CD14-positive monocyte (primary cell): ENCODE measurements around the gene VPS33B. TPM values are rescaled to one million over a fixed set of nuclear protein-coding genes. Genes with fewer than 3 reads are reported as not detected.
A peak's percentile ranks its signal among the peaks of the same experiment; 100 is the strongest.

Experiments used
- DNase-seq, 3 donors: peaks; one replicate each; pipeline ENCODE4 v3.0.0-alpha.2; 2011 to 2022
- H2AFZ ChIP-seq: 2 replicates; pipeline ENCODE4 v1.6.0; 2012; ENCODE audit warnings: mild to moderate bottlenecking, low read depth, low read length, inconsistent platforms; ENCODE audit not compliant: insufficient read depth, poor library complexity, severe bottlenecking
- H3K27ac ChIP-seq, 2 donors: 1 replicate in 1 of 2; 2 replicates in 1 of 2; pipeline ENCODE4 v1.5.1; 2012 to 2013; ENCODE audit warnings: low read length in 2 of 2, control low read depth in 1 of 2, inconsistent platforms in 1 of 2, low read depth in 1 of 2, mild to moderate bottlenecking in 1 of 2
- H3K27me3 ChIP-seq, 2 donors: one replicate each; pipeline versions ENCODE4 v1.6.0 to v1.6.1; 2011 to 2013; ENCODE audit warnings: low read length in 2 of 2; ENCODE audit not compliant: control insufficient read depth in 2 of 2, insufficient read depth in 2 of 2
- H3K36me3 ChIP-seq, 2 donors: replicated peaks in 1 of 2; 1 replicate in 1 of 2; 2 replicates in 1 of 2; pipeline versions ENCODE4 v1.5.1 to v1.6.1; 2012 to 2013; ENCODE audit warnings: low read length in 2 of 2, control low read depth in 1 of 2, inconsistent platforms in 1 of 2, mild to moderate bottlenecking in 1 of 2; ENCODE audit not compliant: insufficient read depth in 2 of 2, control insufficient read depth in 1 of 2
- H3K4me1 ChIP-seq, 2 donors: 1 replicate in 1 of 2; 2 replicates in 1 of 2; pipeline versions ENCODE4 v1.5.1 to v1.6.1; 2012 to 2013; ENCODE audit warnings: low read length in 2 of 2, control low read depth in 1 of 2, inconsistent platforms in 1 of 2, mild to moderate bottlenecking in 1 of 2, moderate library complexity in 1 of 2; ENCODE audit not compliant: insufficient read depth in 2 of 2, control insufficient read depth in 1 of 2
- H3K4me2 ChIP-seq: replicated peaks from 2 replicates; pipeline ENCODE3; 2012; ENCODE audit warnings: low read length, moderate library complexity, mild to moderate bottlenecking; ENCODE audit not compliant: poor library complexity, severe bottlenecking; ENCODE audit errors: extremely low read depth
- H3K4me3 ChIP-seq, 3 experiments: fragments of 200-600 bp in 1 of 3; sonication (generic) in 1 of 3; replicated peaks in 1 of 3; 1 replicate in 2 of 3; 2 replicates in 1 of 3; pipeline ENCODE4 v1.5.1; 2011 to 2013; ENCODE audit warnings: low read length in 3 of 3, mild to moderate bottlenecking in 3 of 3, control low read depth in 2 of 3, low read depth in 2 of 3, inconsistent platforms in 1 of 3, moderate library complexity in 1 of 3
- H3K79me2 ChIP-seq: 2 replicates; pipeline ENCODE4 v1.6.0; 2012; ENCODE audit warnings: mild to moderate bottlenecking, control low read depth, inconsistent platforms, low read length, moderate library complexity; ENCODE audit not compliant: insufficient read depth
- H3K9ac ChIP-seq: 2 replicates; pipeline ENCODE4 v1.6.0; 2017; ENCODE audit warnings: low read length, mild to moderate bottlenecking; ENCODE audit not compliant: insufficient read depth, poor library complexity, severe bottlenecking
- H3K9me3 ChIP-seq, 2 donors: replicated peaks in 1 of 2; 1 replicate in 1 of 2; 2 replicates in 1 of 2; pipeline versions ENCODE4 v1.5.1 to v1.6.1; 2012 to 2013; ENCODE audit warnings: low read length in 2 of 2, control low read depth in 1 of 2; ENCODE audit not compliant: control insufficient read depth in 1 of 2, insufficient read depth in 1 of 2
- H4K20me1 ChIP-seq: 2 replicates; pipeline ENCODE4 v1.6.0; 2012; ENCODE audit warnings: mild to moderate bottlenecking, low read length, control low read depth, moderate library complexity; ENCODE audit not compliant: insufficient read depth
- H3K27ac Mint-ChIP-seq, 7 donors: one replicate each; pipeline ENCODE4 v1.8.0; 2020; ENCODE audit warnings: mild to moderate bottlenecking in 7 of 7, mixed read lengths in 7 of 7, moderate library complexity in 6 of 7, inconsistent platforms in 2 of 7
- H3K27me3 Mint-ChIP-seq, 3 donors: one replicate each; pipeline ENCODE4 v1.8.0; 2021 to 2022; ENCODE audit warnings: low read depth in 3 of 3, mild to moderate bottlenecking in 3 of 3, mixed read lengths in 3 of 3, moderate library complexity in 3 of 3, inconsistent platforms in 1 of 3
- H3K36me3 Mint-ChIP-seq, 2 donors: one replicate each; pipeline ENCODE4 v1.8.0; 2020; ENCODE audit warnings: mixed read lengths in 2 of 2, inconsistent platforms in 1 of 2, mild to moderate bottlenecking in 1 of 2
- H3K4me1 Mint-ChIP-seq: one replicate; pipeline ENCODE4 v1.8.0; 2020; ENCODE audit warnings: mild to moderate bottlenecking, mixed read lengths
- H3K4me3 Mint-ChIP-seq, 2 donors: one replicate each; pipeline ENCODE4 v1.8.0; 2020; ENCODE audit warnings: mild to moderate bottlenecking in 2 of 2, mixed read lengths in 2 of 2, moderate library complexity in 1 of 2
- H3K9me3 Mint-ChIP-seq, 7 donors: one replicate each; pipeline ENCODE4 v1.8.0; 2020 to 2022; ENCODE audit warnings: mixed read lengths in 7 of 7, mild to moderate bottlenecking in 6 of 7, moderate library complexity in 6 of 7, inconsistent platforms in 2 of 7
- CTCF ChIP-seq: fragments of 200-600 bp; IDR thresholded peaks from one replicate; pipeline ENCODE4 v1.8.0; 2022; ENCODE audit warnings: antibody characterized with exemption, mild to moderate bottlenecking
- WGBS: methylation state at CpG from one replicate; pipeline ENCODE4 v1.1.5; 2013; ENCODE audit warnings: missing lambda C conversion rate; ENCODE audit not compliant: insufficient coverage; 5-methylcytosine and 5-hydroxymethylcytosine counted together
- intact Hi-C, 2 donors: fragments of 100-400 bp; cut with micrococcal nuclease; formaldehyde crosslinking; loops; one replicate each; pipeline versions ENCODE4 v1.15.0 to v1.15.1; 2023
- polyA plus RNA-seq, 3 donors: library from polyadenylated mRNA; depleted of rRNA in 1 of 3; unstranded in 2 of 3; stranded (reverse) in 1 of 3; fragments of 300-500 nt in 2 of 3; fragments of >200 nt in 1 of 3; fragmentation: Illumina TruSeq in 2 of 3; gene quantifications; 1 replicate in 2 of 3; 2 replicates in 1 of 3; pipeline ENCODE4 v1.2.3, GENCODE V29; 2012 to 2021

VPS33B gene
- polyA plus RNA-seq, 3 donors = 4.0 to 16.9 (median 4.8) TPM

DNA sequence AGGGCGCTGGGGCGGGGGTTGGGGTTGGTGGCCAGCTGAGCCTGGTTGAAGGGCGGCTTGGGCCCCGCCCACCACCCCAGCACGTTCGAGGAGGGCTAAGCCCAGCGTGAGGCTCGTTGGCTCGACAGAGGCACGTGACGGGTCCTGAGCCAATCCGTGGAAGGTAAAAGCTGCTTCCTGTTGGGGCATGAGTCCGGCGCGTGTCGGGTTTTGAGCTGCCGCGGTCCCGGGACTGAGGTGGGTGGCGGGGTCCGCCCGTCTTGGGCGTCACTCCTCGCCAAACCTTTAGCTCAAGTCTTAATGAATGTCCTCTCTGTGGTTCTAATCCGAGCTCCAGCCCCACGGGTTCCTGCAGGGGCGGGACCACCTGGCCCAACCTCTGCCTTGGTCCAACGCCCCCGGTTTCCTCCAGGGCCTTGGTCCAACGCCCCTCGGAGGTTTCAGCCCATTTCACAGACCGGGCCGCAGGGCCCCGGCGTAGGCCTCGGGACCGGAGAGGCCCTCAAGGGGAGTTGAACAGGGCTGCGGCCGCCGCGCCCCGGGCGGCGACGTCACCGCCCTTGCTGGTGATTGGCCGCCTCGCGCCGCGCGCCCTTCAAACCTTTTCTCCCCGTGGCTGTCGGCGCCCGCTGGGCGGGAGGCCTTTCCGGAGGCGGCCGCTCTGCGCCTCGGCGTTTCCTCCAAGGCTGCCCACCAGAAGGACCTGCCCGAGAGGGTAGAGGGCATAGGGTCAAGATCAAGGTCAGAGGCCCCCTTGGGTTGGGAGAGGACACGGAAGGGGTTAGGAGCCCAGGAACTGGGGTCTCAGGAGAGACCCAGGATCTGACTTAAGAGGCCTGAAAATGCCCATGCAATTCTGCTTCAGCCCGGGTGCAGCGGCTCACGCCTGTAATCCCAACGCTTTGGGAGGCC is 67.4 kb downstream of the VPS33B start, which contains the start of gene RCCD1:
Gene RCCD1 (plus strand): TSS at position 173 of the 912 bp plus-strand sequence. CDS start 1,851 bp downstream, outside the sequence.
- Histone ChIP-seq H3K36me3 (peaks cover 36 to 44% of the 10 kb centered on the region in 2 donors), H3K4me3 (peak within 1 kb of the TSS; percentile 67 to 81 (median 79)), H3K4me2 (peak within 1 kb of the TSS; percentile 80), H3K79me2 (peaks cover 26% of the 10 kb centered on the region), H2AFZ (peak within 1 kb of the TSS; percentile 96), H3K9me3 (no peaks in the 10 kb centered on the region), H4K20me1 (peaks cover 11% of the 10 kb centered on the region), H3K27ac (peak within 1 kb of the TSS; percentile 79 to 94), H3K4me1 (peaks cover 17 to 30% of the 10 kb centered on the region in 2 donors), H3K9ac (peak within 1 kb of the TSS; percentile 86), H3K27me3 (no peaks in the 10 kb centered on the region)
- H3K4me3 Mint-ChIP-seq = peak within 1 kb of the TSS; percentile 81 to 88
- no peaks in the 10 kb centered on the region for H3K27me3 Mint-ChIP-seq
- intact Hi-C loops = loop anchor here (2.0 to 10.0 kb wide), 3 partner anchors 40 to 320 kb away; partner anchors contain the start of genes PRC1 (in 1 of the 2) and VPS33B (in 1 of the 2)
- peaks cover 0 to 2% (median 0%) of the 10 kb centered on the region in 7 donors for H3K9me3 Mint-ChIP-seq
- TF ChIP-seq CTCF = no peak
- H3K4me1 Mint-ChIP-seq = peaks cover 19% of the 10 kb centered on the region
- DNase-seq = peak; percentile 93 to 96 (median 93)
- peak within 1 kb of the TSS; percentile 89 to 96 (median 94) for H3K27ac Mint-ChIP-seq
- WGBS = under 1% methylated on average over 60 of the region's 69 CpGs
- H3K36me3 Mint-ChIP-seq = peaks cover 33 to 53% of the 10 kb centered on the region in 2 donors

DNA sequence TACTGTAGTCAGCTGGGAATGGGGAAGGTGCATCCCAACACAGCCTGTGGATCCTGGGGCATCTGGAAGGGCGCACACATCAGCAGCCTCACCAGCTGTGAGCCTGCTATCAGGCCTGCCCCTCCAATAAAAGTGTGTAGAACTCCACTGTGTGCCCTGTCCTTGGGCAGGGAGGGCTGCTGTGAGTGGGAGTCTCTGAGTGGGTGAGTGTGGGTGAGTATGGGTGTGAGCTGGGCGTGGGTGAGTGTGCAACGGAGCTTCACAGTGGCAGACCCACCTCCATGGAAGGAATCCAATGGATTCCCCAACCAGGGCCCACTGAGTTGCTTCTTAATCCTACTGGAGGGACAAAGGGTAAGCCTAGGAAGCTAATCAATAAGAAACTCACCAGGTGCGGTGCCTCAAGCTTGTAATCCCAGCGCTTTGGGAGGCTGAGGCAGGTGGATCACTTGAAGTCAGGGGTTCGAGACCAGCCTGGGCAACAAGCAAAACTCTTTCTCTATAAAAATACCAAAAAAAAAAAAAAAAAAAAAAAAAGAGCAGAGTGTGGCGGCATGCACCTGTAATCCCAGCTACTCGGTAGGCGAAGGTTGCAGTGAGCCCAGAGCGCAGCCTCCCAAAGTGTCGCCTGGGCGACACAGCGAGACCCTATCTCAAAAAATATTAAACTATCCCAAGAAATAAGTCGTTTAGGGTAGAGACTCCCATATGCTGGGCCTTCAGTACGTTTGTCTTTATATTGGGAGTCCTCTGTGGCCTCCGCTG is 68.3 kb downstream of the VPS33B start:
- no peaks in the 10 kb centered on the region for H3K9me3 ChIP-seq
- H3K4me3 ChIP-seq = peak overlapping the region in 1 of 3 experiments; percentile 79
- no peaks in the 10 kb centered on the region for H3K27me3 ChIP-seq
- 88% methylated on average over 1 of the region's 16 CpGs for WGBS
- H3K27ac ChIP-seq = peak overlapping the region in 1 of 2 donors; percentile 94
- intact Hi-C loops = loop anchor here (2.0 to 10.0 kb wide), 3 partner anchors 41 to 321 kb away; partner anchors contain the start of genes PRC1 (in 1 of the 2) and VPS33B (in 1 of the 2)
- H3K36me3 ChIP-seq = peaks cover 35 to 48% of the 10 kb centered on the region in 2 donors
- Mint-ChIP-seq H3K4me1 (peaks cover 26% of the 10 kb centered on the region), H3K9me3 (peaks cover 0 to 2% (median 0%) of the 10 kb centered on the region in 7 donors), H3K4me3 (peak overlapping the region in 1 of 2 donors; percentile 67), H3K36me3 (peaks cover 33 to 51% of the 10 kb centered on the region in 2 donors), H3K27ac (peak overlapping the region in 6 of 7 donors; percentile 50 to 96 (median 91)), H3K27me3 (no peaks in the 10 kb centered on the region)
- no peak overlapping the region for H3K9ac ChIP-seq
- peaks cover 26% of the 10 kb centered on the region for H3K79me2 ChIP-seq
- H2AFZ ChIP-seq = peak overlapping the region; percentile 96
- H3K4me1 ChIP-seq = peaks cover 23 to 38% of the 10 kb centered on the region in 2 donors
- TF ChIP-seq CTCF = no peak
- no peak for DNase-seq
- H3K4me2 ChIP-seq = peak overlapping the region; percentile 80
- H4K20me1 ChIP-seq = peaks cover 11% of the 10 kb centered on the region
